Adrenal gland (tissue), 12 donors: Measurements from ENCODE around the gene GDF10. TPM values are rescaled to one million over a fixed set of nuclear protein-coding genes. Genes with fewer than 3 reads are reported as not detected.

ENCODE experiments used
- DNase-seq, 7 donors: peaks; one replicate each; pipeline ENCODE4 v3.0.0-alpha.2; 2019 to 2020
- H3K27ac ChIP-seq, 5 donors: fragments of 200-600 bp; sonication (generic) in 4 of 5; 1 replicate in 3 of 5; 2 replicates in 2 of 5; pipeline versions ENCODE4 v1.5.1 to v1.8.0; 2016 to 2020; ENCODE audit warnings: mild to moderate bottlenecking in 1 of 5
- H3K27me3 ChIP-seq: fragments of 200-600 bp; 2 replicates; pipeline ENCODE4 v1.8.0; 2021
- H3K36me3 ChIP-seq, 2 donors: fragments of 200-600 bp; replicated peaks in 1 of 2; 1 replicate in 1 of 2; 2 replicates in 1 of 2; pipeline versions ENCODE4 v1.5.1 to v1.8.0; 2018 to 2022
- H3K4me1 ChIP-seq, 2 donors: fragments of 200-600 bp; replicated peaks in 1 of 2; 1 replicate in 1 of 2; 2 replicates in 1 of 2; pipeline versions ENCODE4 v1.5.1 to v1.8.0; 2018 to 2021
- H3K4me3 ChIP-seq, 4 donors: fragments of 200-600 bp; sonication (generic) in 3 of 4; one replicate each; pipeline ENCODE4 v1.5.1; 2016 to 2018
- H3K9me3 ChIP-seq, 3 donors: fragments of 200-600 bp; sonication (generic) in 1 of 3; replicated peaks in 1 of 3; 1 replicate in 2 of 3; 2 replicates in 1 of 3; pipeline versions ENCODE4 v1.5.1 to v1.8.0; 2016 to 2021
- POLR2A ChIP-seq, 2 donors: fragments of 450-650 bp; IDR thresholded peaks; one replicate each; pipeline ENCODE4 v1.6.1; 2017; ENCODE audit warnings: antibody characterized with exemption in 2 of 2, mild to moderate bottlenecking in 2 of 2, moderate library complexity in 1 of 2
- WGBS, 4 donors: extraction: QIAGEN DNeasy Blood & Tissue Kit in 2 of 4; methylation state at CpG; one replicate each; pipeline versions ENCODE4 v1.1.5 to v1.1.7; 2013 to 2017; 5-methylcytosine and 5-hydroxymethylcytosine counted together
- intact Hi-C, 2 donors: fragments of 100-400 bp; cut with DNase I; formaldehyde crosslinking; loops; one replicate each; pipeline versions ENCODE4 v1.14.1 to v1.15.0; 2022 to 2023
- polyA plus RNA-seq, 3 donors: library from polyadenylated mRNA; stranded (reverse); fragments of 200-250 nt in 2 of 3; fragments of 350-450 nt in 1 of 3; fragmentation: Illumina TruSeq in 1 of 3; extraction: RNeasy Lipid Tissue Mini Kit (QIAGEN cat#74804) in 1 of 3; gene quantifications; one replicate each; pipeline ENCODE4 v1.2.3, GENCODE V29; 2013 to 2014
- total RNA-seq, 9 donors: library from RNA; depleted of rRNA in 4 of 9; stranded (reverse); fragments of >200 nt in 4 of 9; fragments of 120-200 nt in 1 of 9; fragmentation: NEBNext Ultra II Directional in 1 of 9; extraction: Animal tissue kit (Norgen Biotek cat#: 25700) in 1 of 9; gene quantifications; one replicate each; pipeline versions ENCODE4 v1.1.0 to v1.2.4, GENCODE V29; 2013 to 2023
- TF ChIP-seq, protein P1 (sequence below), 6 experiments: fragments of 450-650 bp in 4 of 6; fragments of 200-600 bp in 2 of 6; sonication (generic) in 1 of 6; IDR thresholded peaks; 1 replicate in 5 of 6; 2 replicates in 1 of 6; pipeline versions ENCODE4 v1.5.1 to v1.8.0; 2016 to 2021; ENCODE audit warnings: antibody characterized with exemption in 6 of 6, mild to moderate bottlenecking in 2 of 6, moderate library complexity in 1 of 6
- donor health status: healthy with polysubstance abuse.
- donor health status: Bipolar disorder and iron deficiency.
- donor health status: DM: yes; HTN: yes; CAD: no.
- donor health status: DM: no; HTN: no; CAD: no.
- donor health status: DM: no; HTN: no; CAD: no.
- donor health status: DM: yes; HTN: yes; CAD: no.

GDF10 gene
- total and polyA plus RNA-seq, 12 donors = 0.06 to 8.5 (median 1.2) TPM; not detected in 1

DNA sequence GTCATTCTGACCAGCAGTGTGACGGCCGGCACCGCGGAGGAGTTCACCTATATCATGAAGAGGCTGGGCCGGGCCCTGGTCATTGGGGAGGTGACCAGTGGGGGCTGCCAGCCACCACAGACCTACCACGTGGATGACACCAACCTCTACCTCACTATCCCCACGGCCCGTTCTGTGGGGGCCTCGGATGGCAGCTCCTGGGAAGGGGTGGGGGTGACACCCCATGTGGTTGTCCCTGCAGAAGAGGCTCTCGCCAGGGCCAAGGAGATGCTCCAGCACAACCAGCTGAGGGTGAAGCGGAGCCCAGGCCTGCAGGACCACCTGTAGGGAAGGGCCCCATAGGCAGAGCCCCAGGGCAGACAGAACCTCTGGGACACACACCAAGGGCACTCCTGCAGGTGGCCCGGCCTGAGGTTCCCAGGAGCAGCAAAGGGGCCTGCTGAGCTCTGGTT is 57.2 kb downstream of the GDF10 start:
- intact Hi-C loops = no loop called here

GRCh38 chr10:47357911-47358310 is 57.9 kb downstream of the GDF10 start:
- no peak for TF ChIP-seq POLR2A (IDR thresholded peaks at IDR 0.05)
- TF ChIP-seq, protein P1, sequence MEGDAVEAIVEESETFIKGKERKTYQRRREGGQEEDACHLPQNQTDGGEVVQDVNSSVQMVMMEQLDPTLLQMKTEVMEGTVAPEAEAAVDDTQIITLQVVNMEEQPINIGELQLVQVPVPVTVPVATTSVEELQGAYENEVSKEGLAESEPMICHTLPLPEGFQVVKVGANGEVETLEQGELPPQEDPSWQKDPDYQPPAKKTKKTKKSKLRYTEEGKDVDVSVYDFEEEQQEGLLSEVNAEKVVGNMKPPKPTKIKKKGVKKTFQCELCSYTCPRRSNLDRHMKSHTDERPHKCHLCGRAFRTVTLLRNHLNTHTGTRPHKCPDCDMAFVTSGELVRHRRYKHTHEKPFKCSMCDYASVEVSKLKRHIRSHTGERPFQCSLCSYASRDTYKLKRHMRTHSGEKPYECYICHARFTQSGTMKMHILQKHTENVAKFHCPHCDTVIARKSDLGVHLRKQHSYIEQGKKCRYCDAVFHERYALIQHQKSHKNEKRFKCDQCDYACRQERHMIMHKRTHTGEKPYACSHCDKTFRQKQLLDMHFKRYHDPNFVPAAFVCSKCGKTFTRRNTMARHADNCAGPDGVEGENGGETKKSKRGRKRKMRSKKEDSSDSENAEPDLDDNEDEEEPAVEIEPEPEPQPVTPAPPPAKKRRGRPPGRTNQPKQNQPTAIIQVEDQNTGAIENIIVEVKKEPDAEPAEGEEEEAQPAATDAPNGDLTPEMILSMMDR (IDR thresholded peaks at IDR 0.05) = no peak
- no peaks in the 10 kb centered on the region for H3K36me3 ChIP-seq
- H3K27me3 ChIP-seq = no peaks in the 10 kb centered on the region
- intact Hi-C loops = no loop called here
- no peak overlapping the region for H3K27ac ChIP-seq
- DNase-seq = no peak
- no peak overlapping the region for H3K4me3 ChIP-seq
- H3K9me3 ChIP-seq = no peaks in the 10 kb centered on the region
- no peaks in the 10 kb centered on the region for H3K4me1 ChIP-seq
- WGBS, 4 donors = 78 to 94% (median 89%) methylated on average over 3 of the region's 3 CpGs

More for the DNA sequence above, 57.2 kb downstream of the GDF10 start:
- no peak for DNase-seq
- H3K4me1 ChIP-seq = no peaks in the 10 kb centered on the region
- H3K27ac ChIP-seq = no peak overlapping the region
- WGBS, 4 donors = 88 to 96% (median 94%) methylated on average over 5 to 12 of the region's 12 CpGs
- H3K4me3 ChIP-seq = no peak overlapping the region
- no peaks in the 10 kb centered on the region for H3K9me3 ChIP-seq
- no peaks in the 10 kb centered on the region for H3K36me3 ChIP-seq
- no peaks in the 10 kb centered on the region for H3K27me3 ChIP-seq
- TF ChIP-seq, protein P1 (IDR thresholded peaks at IDR 0.05) = no peak
- TF ChIP-seq POLR2A (IDR thresholded peaks at IDR 0.05) = no peak

DNA sequence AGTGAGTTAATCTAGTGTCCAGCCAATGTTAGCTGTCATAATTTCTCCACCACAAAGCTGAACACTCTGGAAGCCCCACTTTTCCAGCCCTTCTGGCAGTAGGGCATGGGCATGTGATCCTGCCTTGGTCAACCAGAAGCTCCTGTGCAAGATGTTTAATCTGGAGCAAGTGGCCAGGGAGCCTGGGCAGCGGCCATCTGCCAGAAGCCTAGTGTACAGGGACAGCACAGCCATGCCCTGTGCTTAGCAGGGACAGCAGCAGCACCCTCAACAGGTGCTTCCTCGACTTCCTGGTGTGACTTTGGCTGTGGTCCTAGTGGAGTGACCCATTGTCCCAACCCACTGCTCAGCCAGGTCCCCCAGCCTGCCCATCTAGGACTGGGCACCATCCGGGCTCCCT is 58.5 kb downstream of the GDF10 start:
- no peak for DNase-seq
- Histone ChIP-seq H3K36me3 (no peaks in the 10 kb centered on the region), H3K4me1 (no peaks in the 10 kb centered on the region), H3K9me3 (no peaks in the 10 kb centered on the region), H3K27me3 (no peaks in the 10 kb centered on the region), H3K4me3 (no peak overlapping the region), H3K27ac (no peak overlapping the region)
- WGBS, 4 donors = 92 to 94% (median 94%) methylated on average over 2 to 3 of the region's 3 CpGs; no CpG with 5 or more reads in 1 of the 4 donors
- intact Hi-C loops = no loop called here
- TF ChIP-seq, protein P1 (IDR thresholded peaks at IDR 0.05) = no peak

DNA sequence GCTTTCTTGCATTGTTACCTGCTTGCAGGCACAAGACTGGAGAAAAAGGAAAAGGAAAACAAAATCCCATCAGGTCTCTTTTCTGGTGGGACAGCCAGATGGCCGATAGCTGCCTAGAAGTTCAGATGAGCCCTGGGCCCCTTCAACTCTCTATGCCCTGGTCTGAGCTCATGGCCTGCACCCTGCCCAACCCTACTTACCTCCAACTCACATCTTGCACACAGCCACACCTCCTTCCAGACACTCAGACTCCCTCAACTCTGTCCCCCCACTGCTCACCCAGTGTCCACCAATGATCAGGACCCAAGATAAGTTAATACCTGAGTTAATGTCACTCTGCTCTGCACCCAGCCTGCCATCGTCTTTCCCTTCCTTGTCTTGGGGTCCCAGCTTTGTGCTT is 59.1 kb downstream of the GDF10 start:
- DNase-seq = no peak
- Histone ChIP-seq H3K36me3 (no peaks in the 10 kb centered on the region), H3K9me3 (no peaks in the 10 kb centered on the region), H3K27me3 (no peaks in the 10 kb centered on the region), H3K4me1 (no peaks in the 10 kb centered on the region), H3K4me3 (no peak overlapping the region), H3K27ac (no peak overlapping the region)
- no peak for TF ChIP-seq POLR2A (IDR thresholded peaks at IDR 0.05)
- TF ChIP-seq, protein P1 (IDR thresholded peaks at IDR 0.05) = no peak
- 92 to 97% (median 95%) methylated on average over 2 of the region's 2 CpGs for WGBS, 4 donors
- intact Hi-C loops = no loop called here
